Loucy (cell line): ENCODE measurements around the gene SLC6A11.

ENCODE experiments used
- H2AFZ ChIP-seq: fragments of 200-600 bp; sonication (generic); 2 replicates; pipeline ENCODE4 v1.6.0; 2016; ENCODE audit warnings: antibody characterized with exemption, mild to moderate bottlenecking, low read length, moderate library complexity
- H3F3A ChIP-seq: fragments of 200-600 bp; 2 replicates; pipeline ENCODE4 v1.6.0; 2016; ENCODE audit warnings: antibody characterized with exemption, low read depth, mild to moderate bottlenecking
- H3K27me3 ChIP-seq: fragments of 200-600 bp; sonication (generic); 2 replicates; pipeline ENCODE4 v1.6.1; 2014; ENCODE audit warnings: low read length, mild to moderate bottlenecking; ENCODE audit not compliant: insufficient read depth, poor library complexity, severe bottlenecking
- H3K36me3 ChIP-seq: fragments of 200-600 bp; sonication (generic); 2 replicates; pipeline ENCODE4 v1.6.1; 2016; ENCODE audit warnings: low read length; ENCODE audit not compliant: insufficient read depth
- H3K4me1 ChIP-seq: fragments of 200-600 bp; sonication (generic); 2 replicates; pipeline ENCODE4 v1.5.1; 2014; ENCODE audit warnings: low read length, mild to moderate bottlenecking; ENCODE audit not compliant: insufficient read depth, poor library complexity, severe bottlenecking
- H3K4me2 ChIP-seq: fragments of 200-600 bp; sonication (generic); 2 replicates; pipeline ENCODE4 v1.6.0; 2014; ENCODE audit warnings: antibody characterized with exemption, low read length, low read depth, mild to moderate bottlenecking; ENCODE audit not compliant: poor library complexity, severe bottlenecking
- H3K4me3 ChIP-seq: fragments of 200-600 bp; sonication (generic); 2 replicates; pipeline ENCODE4 v1.5.1; 2014; ENCODE audit warnings: low read length, mild to moderate bottlenecking, mixed read lengths; ENCODE audit not compliant: poor library complexity, severe bottlenecking
- H3K79me2 ChIP-seq: fragments of 200-600 bp; sonication (generic); 2 replicates; pipeline ENCODE4 v1.6.1; 2014; ENCODE audit warnings: low read length; ENCODE audit not compliant: insufficient read depth
- H3K9ac ChIP-seq: fragments of 200-600 bp; sonication (generic); 2 replicates; pipeline ENCODE4 v1.6.0; 2014; ENCODE audit warnings: mild to moderate bottlenecking, low read depth, low read length, moderate library complexity; ENCODE audit not compliant: poor library complexity, severe bottlenecking
- H3K9me2 ChIP-seq: fragments of 200-600 bp; sonication (generic); replicated peaks from 2 replicates; pipeline ENCODE4 v1.6.1; 2016; ENCODE audit warnings: low read depth, low read length, mixed read lengths
- H3K9me3 ChIP-seq: fragments of 200-600 bp; sonication (generic); 2 replicates; pipeline ENCODE4 v1.6.1; 2014; ENCODE audit warnings: mild to moderate bottlenecking, antibody characterized with exemption, low read length, low read depth; ENCODE audit not compliant: insufficient read depth
- H4K20me1 ChIP-seq: fragments of 200-600 bp; sonication (generic); 2 replicates; pipeline ENCODE4 v1.6.0; 2014; ENCODE audit warnings: antibody characterized with exemption, low read length, mild to moderate bottlenecking; ENCODE audit not compliant: insufficient read depth, poor library complexity, severe bottlenecking
- EZH2phosphoT487 ChIP-seq: fragments of 200-600 bp; IDR thresholded peaks from 2 replicates; pipeline ENCODE4 v1.6.1; 2018; ENCODE audit warnings: antibody characterized with exemption, mild to moderate bottlenecking, moderate library complexity, borderline replicate concordance
- TF ChIP-seq, protein P1 (sequence below): fragments of 200-600 bp; sonication (generic); conservative IDR thresholded peaks from 2 replicates; pipeline ENCODE4 v1.5.1; 2014; ENCODE audit warnings: mild to moderate bottlenecking, antibody characterized with exemption, low read length

SLC6A11 gene

DNA sequence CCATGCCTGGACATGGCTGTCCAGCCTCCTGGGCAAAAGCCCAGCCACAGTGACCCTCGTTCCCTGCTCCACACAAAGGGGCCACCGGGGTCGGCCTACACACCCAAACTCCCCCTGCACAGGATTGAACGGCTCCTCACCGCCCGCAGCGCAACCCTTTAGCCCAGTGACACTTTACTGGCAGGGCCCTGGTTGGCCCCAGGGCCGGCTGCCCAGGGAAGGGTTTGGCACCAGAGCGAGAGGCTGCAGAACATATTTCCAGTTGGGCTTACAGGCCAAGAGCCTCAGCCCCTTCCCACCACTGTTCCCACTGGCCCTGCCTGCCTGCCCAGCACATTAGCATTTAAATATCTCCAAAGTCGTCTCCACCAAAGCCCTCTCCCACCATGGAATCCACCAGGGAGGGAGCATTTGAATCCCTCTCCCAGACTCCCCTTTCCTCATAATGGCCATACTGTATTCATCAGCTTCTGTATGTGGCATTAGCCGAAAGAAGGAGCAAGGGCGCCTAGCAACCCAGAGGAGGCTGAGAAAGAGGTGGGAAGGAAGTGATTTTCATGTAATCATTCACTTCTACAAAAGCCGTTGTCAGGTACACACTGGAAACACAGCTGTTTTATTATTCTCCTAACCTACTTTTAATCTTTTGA, 85.4 kb downstream of the SLC6A11 start:
- Histone ChIP-seq H3F3A (no peaks in the 10 kb centered on the region), H3K79me2 (no peaks in the 10 kb centered on the region), H3K4me1 (no peaks in the 10 kb centered on the region), H3K4me3 (no peak overlapping the region), H3K36me3 (no peaks in the 10 kb centered on the region), H3K9me3 (0 out of 2 replicates have a peak, but pooled peaks cover 3% of the 10 kb centered on the region), H2AFZ (no peak overlapping the region), H3K9ac (no peak overlapping the region), H3K27me3 (no peaks in the 10 kb centered on the region), H3K9me2 (no peaks in the 10 kb centered on the region), H4K20me1 (no peaks in the 10 kb centered on the region), H3K4me2 (no peak overlapping the region)
- TF ChIP-seq EZH2phosphoT487, result no peak
- TF ChIP-seq, protein P1, sequence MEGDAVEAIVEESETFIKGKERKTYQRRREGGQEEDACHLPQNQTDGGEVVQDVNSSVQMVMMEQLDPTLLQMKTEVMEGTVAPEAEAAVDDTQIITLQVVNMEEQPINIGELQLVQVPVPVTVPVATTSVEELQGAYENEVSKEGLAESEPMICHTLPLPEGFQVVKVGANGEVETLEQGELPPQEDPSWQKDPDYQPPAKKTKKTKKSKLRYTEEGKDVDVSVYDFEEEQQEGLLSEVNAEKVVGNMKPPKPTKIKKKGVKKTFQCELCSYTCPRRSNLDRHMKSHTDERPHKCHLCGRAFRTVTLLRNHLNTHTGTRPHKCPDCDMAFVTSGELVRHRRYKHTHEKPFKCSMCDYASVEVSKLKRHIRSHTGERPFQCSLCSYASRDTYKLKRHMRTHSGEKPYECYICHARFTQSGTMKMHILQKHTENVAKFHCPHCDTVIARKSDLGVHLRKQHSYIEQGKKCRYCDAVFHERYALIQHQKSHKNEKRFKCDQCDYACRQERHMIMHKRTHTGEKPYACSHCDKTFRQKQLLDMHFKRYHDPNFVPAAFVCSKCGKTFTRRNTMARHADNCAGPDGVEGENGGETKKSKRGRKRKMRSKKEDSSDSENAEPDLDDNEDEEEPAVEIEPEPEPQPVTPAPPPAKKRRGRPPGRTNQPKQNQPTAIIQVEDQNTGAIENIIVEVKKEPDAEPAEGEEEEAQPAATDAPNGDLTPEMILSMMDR, result no peak

DNA sequence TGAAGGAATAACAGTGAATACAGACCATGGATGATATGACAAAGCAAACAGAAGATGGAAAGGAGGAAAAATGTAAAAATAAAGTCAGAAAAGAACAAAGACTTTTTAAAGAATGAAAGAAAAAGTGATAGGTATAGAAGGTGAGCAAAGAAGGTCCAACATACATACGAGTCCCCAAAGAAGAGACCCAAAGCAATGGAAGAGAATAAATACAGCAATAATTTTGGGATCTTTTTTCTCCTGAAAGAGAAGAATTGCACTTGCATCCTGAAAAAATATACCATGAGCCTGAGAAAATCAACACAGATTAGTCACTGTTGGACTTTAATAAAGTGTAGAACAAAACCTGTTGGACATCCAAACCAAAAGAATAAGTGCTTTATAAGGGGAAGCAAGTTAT, 91.2 kb downstream of the SLC6A11 start:
- Histone ChIP-seq H3K9me3 (0 out of 2 replicates have a peak, but pooled peaks cover 3% of the 10 kb centered on the region), H3K27me3 (no peaks in the 10 kb centered on the region), H3K4me3 (no peak overlapping the region), H3K9me2 (no peaks in the 10 kb centered on the region), H3K4me2 (no peak overlapping the region), H3K9ac (no peak overlapping the region), H4K20me1 (no peaks in the 10 kb centered on the region), H2AFZ (no peak overlapping the region), H3K4me1 (no peaks in the 10 kb centered on the region), H3K79me2 (no peaks in the 10 kb centered on the region), H3F3A (no peaks in the 10 kb centered on the region), H3K36me3 (no peaks in the 10 kb centered on the region)
- TF ChIP-seq, protein P1, result no peak

DNA sequence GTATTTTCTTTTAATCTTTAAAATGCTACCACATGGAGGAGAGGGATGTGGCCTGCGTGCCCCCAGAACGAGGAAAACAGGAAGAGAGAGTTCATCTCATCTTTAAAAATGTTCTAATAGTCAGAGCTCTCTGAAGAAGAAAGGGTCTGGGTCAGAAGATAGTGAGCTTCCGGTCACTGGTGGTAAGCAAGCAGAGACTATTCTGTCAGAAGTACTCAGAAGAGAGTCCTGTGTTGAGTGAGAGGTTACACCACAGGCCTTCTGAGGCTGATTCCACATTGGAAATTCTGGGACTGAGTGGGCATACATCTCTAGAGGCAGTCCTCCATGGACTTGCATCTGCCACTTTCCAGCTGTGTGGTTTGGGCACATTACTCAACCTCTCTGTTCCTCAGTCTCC, 94.3 kb downstream of the SLC6A11 start:
- H3K4me3 ChIP-seq, result no peak overlapping the region
- no peaks in the 10 kb centered on the region for H3K79me2 ChIP-seq
- H3K4me1 ChIP-seq, result no peaks in the 10 kb centered on the region
- no peaks in the 10 kb centered on the region for H3K9me2 ChIP-seq
- H3K9me3 ChIP-seq, result 0 out of 2 replicates have a peak, but pooled peaks cover 3% of the 10 kb centered on the region
- H3K27me3 ChIP-seq, result no peaks in the 10 kb centered on the region
- no peaks in the 10 kb centered on the region for H4K20me1 ChIP-seq
- no peaks in the 10 kb centered on the region for H3K36me3 ChIP-seq
- H3K4me2 ChIP-seq, result no peak overlapping the region
- no peak overlapping the region for H3K9ac ChIP-seq
- no peak overlapping the region for H2AFZ ChIP-seq
- TF ChIP-seq, protein P1, result no peak
- TF ChIP-seq EZH2phosphoT487, result no peak
- no peaks in the 10 kb centered on the region for H3F3A ChIP-seq
